NB4 (cell line): Measurements from ENCODE around the gene ZNF419.

Experiments
- POLR2A ChIP-seq: IDR thresholded peaks from 2 replicates; pipeline ENCODE4 v1.6.1; 2011; ENCODE audit warnings: mild to moderate bottlenecking; ENCODE audit not compliant: insufficient read length; ENCODE audit errors: extremely low read depth
- TF ChIP-seq, protein P1 (sequence below): IDR thresholded peaks from one replicate; pipeline ENCODE4 v1.5.1; 2012; ENCODE audit warnings: low read depth, low read length
- TF ChIP-seq, protein P2 (sequence below): IDR thresholded peaks from 2 replicates; pipeline ENCODE4 v1.6.1; 2011; ENCODE audit warnings: low read depth, low read length

DNA sequence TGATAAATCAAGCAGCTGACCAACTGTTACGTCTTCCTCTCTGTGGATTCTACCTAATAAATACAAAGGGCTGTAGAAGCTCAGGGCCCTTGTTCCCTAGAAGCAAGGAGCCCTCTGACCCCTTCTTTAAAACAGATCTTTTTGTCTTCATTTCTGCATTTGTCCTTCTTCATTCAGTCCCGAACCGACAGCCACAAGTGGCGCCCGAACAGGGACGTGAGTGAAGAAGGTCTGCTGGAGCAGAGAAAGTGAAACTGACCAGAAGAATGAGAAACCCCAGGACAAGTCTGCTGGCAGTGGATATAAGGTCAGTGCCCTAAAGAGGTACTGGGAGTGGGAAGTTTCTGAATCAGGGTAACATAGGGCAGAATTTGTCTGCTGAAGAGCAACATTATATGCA lies 25.3 kb downstream of the ZNF419 start:
- TF ChIP-seq, protein P1, sequence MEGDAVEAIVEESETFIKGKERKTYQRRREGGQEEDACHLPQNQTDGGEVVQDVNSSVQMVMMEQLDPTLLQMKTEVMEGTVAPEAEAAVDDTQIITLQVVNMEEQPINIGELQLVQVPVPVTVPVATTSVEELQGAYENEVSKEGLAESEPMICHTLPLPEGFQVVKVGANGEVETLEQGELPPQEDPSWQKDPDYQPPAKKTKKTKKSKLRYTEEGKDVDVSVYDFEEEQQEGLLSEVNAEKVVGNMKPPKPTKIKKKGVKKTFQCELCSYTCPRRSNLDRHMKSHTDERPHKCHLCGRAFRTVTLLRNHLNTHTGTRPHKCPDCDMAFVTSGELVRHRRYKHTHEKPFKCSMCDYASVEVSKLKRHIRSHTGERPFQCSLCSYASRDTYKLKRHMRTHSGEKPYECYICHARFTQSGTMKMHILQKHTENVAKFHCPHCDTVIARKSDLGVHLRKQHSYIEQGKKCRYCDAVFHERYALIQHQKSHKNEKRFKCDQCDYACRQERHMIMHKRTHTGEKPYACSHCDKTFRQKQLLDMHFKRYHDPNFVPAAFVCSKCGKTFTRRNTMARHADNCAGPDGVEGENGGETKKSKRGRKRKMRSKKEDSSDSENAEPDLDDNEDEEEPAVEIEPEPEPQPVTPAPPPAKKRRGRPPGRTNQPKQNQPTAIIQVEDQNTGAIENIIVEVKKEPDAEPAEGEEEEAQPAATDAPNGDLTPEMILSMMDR, result no peak
- TF ChIP-seq POLR2A, result no peak
- TF ChIP-seq, protein P2, sequence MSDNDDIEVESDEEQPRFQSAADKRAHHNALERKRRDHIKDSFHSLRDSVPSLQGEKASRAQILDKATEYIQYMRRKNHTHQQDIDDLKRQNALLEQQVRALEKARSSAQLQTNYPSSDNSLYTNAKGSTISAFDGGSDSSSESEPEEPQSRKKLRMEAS, result no peak
